ENCODE results near the gene FDXR. TPM values are rescaled to one million over a fixed set of nuclear protein-coding genes. Genes with fewer than 3 reads are reported as not detected.

FDXR gene
- polyA plus RNA-seq, 1 donor from 2014 or later = 14.4 TPM

DNA sequence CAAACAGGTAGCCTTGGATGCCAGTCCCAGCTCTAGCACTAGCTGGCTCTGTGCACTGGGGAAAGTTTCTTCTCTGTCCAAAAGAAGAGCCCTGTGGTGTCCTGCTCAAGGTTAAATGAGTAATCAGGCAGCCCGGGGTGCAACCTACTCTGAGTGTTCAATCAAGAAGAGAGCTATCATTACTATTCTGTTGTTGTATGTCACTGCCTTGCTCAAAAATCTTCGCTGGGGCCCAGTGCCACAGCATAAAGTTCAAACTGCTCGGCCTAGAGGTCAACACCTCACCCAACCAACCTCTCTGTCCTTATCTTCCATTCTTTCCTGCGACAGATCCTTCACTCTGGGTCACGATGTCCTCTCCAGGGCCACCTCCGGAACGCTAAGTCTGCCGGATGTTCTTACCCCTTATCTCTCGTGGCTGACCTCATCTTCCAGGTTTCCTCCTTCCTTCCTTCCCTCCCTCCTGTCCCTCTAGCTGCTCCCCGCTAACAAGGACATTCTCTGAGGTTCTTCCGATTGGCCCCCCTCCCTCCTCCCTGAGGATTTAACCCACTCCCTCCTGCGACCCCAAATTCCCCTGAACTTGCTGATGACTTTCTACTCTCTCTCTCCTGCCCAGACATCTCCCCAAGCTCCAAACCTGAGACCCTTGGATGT, 4.4 kb downstream of the FDXR start:
- no peak overlapping the region for H3K27ac ChIP-seq (ENCODE audit: low read length)
- TF ChIP-seq RAD21 (conservative IDR thresholded peaks at IDR 0.05) (no peak), EZH2 (IDR thresholded peaks at IDR 0.05; ENCODE audit: borderline replicate concordance, insufficient read depth, low read length, poor library complexity, severe bottlenecking) (no peak), POLR2AphosphoS5 (IDR thresholded peaks at IDR 0.05) (no peak), EP300 (conservative IDR thresholded peaks at IDR 0.05; ENCODE audit: poor library complexity, severe bottlenecking) (no peak), TAF1 (IDR thresholded peaks at IDR 0.05; ENCODE audit: low read depth) (no peak)
- TF ChIP-seq, protein P1, sequence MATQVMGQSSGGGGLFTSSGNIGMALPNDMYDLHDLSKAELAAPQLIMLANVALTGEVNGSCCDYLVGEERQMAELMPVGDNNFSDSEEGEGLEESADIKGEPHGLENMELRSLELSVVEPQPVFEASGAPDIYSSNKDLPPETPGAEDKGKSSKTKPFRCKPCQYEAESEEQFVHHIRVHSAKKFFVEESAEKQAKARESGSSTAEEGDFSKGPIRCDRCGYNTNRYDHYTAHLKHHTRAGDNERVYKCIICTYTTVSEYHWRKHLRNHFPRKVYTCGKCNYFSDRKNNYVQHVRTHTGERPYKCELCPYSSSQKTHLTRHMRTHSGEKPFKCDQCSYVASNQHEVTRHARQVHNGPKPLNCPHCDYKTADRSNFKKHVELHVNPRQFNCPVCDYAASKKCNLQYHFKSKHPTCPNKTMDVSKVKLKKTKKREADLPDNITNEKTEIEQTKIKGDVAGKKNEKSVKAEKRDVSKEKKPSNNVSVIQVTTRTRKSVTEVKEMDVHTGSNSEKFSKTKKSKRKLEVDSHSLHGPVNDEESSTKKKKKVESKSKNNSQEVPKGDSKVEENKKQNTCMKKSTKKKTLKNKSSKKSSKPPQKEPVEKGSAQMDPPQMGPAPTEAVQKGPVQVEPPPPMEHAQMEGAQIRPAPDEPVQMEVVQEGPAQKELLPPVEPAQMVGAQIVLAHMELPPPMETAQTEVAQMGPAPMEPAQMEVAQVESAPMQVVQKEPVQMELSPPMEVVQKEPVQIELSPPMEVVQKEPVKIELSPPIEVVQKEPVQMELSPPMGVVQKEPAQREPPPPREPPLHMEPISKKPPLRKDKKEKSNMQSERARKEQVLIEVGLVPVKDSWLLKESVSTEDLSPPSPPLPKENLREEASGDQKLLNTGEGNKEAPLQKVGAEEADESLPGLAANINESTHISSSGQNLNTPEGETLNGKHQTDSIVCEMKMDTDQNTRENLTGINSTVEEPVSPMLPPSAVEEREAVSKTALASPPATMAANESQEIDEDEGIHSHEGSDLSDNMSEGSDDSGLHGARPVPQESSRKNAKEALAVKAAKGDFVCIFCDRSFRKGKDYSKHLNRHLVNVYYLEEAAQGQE (IDR thresholded peaks at IDR 0.05; ENCODE audit: borderline replicate concordance) = no peak
- TF ChIP-seq, protein P2, sequence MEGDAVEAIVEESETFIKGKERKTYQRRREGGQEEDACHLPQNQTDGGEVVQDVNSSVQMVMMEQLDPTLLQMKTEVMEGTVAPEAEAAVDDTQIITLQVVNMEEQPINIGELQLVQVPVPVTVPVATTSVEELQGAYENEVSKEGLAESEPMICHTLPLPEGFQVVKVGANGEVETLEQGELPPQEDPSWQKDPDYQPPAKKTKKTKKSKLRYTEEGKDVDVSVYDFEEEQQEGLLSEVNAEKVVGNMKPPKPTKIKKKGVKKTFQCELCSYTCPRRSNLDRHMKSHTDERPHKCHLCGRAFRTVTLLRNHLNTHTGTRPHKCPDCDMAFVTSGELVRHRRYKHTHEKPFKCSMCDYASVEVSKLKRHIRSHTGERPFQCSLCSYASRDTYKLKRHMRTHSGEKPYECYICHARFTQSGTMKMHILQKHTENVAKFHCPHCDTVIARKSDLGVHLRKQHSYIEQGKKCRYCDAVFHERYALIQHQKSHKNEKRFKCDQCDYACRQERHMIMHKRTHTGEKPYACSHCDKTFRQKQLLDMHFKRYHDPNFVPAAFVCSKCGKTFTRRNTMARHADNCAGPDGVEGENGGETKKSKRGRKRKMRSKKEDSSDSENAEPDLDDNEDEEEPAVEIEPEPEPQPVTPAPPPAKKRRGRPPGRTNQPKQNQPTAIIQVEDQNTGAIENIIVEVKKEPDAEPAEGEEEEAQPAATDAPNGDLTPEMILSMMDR (IDR thresholded peaks at IDR 0.05; ENCODE audit: poor library complexity, severe bottlenecking) = no peak
- no peaks in the 10 kb centered on the region for H3K27me3 ChIP-seq (ENCODE audit: insufficient read depth, low read depth, low read length)
- no peak overlapping the region for H3K4me2 ChIP-seq (ENCODE audit: low read length)
- H3K9me2 ChIP-seq (ENCODE audit: insufficient read depth, low read length) = no peaks in the 10 kb centered on the region
- no peak overlapping the region for H2AFZ ChIP-seq (ENCODE audit: low read depth, low read length)
- H3K9me3 ChIP-seq (ENCODE audit: low read length) = no peaks in the 10 kb centered on the region
- no peaks in the 10 kb centered on the region for H3K79me2 ChIP-seq (replicated peaks; ENCODE audit: insufficient read depth, low read length)
- H4K20me1 ChIP-seq (ENCODE audit: insufficient read depth) = no peaks in the 10 kb centered on the region
- no peak overlapping the region for H3K9ac ChIP-seq (ENCODE audit: low read length)
- no peaks in the 10 kb centered on the region for H3K36me3 ChIP-seq (ENCODE audit: insufficient read depth, low read length)
- H3F3A ChIP-seq (ENCODE audit: insufficient read depth, low read length, poor library complexity, severe bottlenecking) = no peaks in the 10 kb centered on the region
- no peak overlapping the region for H3K4me3 ChIP-seq (ENCODE audit: low read length)

DNA sequence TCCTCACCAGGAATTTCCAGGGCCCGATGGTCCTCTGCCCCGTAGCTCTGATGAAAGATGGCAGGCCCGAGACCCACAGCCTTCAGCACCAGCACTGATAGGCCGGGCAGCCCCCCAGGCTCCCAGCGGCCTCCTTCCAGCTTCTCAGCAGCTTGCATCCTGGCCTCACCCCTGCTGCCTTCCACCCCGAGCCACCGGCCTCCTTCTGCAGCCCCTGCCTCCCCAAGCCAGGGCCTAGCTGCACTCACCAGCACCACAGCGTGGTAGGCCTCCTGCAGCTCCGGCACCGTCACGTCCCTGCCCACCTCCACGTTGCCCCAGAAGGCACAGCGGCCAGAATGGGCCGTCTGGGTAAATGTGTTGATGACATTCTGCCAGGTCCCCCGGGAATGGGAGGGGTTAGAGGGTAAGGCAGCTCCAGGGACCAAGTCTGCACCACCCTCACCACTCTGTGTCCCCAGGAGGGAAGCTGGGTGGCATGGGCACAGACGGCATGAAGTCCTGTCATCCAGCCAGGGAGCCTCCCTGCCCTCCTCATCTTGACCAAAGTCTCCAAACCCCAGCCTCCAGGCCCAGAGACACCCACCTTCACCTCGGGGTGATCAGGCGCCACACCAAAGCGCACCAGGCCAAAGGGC, 6.5 kb downstream of the FDXR start:
- Histone ChIP-seq H3K27me3 (ENCODE audit: insufficient read depth, low read depth, low read length) (peaks cover 13% of the 10 kb centered on the region), H4K20me1 (ENCODE audit: insufficient read depth) (no peaks in the 10 kb centered on the region), H3K79me2 (replicated peaks; ENCODE audit: insufficient read depth, low read length) (no peaks in the 10 kb centered on the region), H3K4me3 (ENCODE audit: low read length) (no peak overlapping the region), H3F3A (ENCODE audit: insufficient read depth, low read length, poor library complexity, severe bottlenecking) (no peaks in the 10 kb centered on the region), H3K9me2 (ENCODE audit: insufficient read depth, low read length) (no peaks in the 10 kb centered on the region), H3K27ac (ENCODE audit: low read length) (no peak overlapping the region), H3K36me3 (ENCODE audit: insufficient read depth, low read length) (no peaks in the 10 kb centered on the region), H3K9ac (ENCODE audit: low read length) (no peak overlapping the region), H3K4me2 (ENCODE audit: low read length) (no peak overlapping the region), H3K9me3 (ENCODE audit: low read length) (no peaks in the 10 kb centered on the region), H2AFZ (ENCODE audit: low read depth, low read length) (no peak overlapping the region)
- TF ChIP-seq POLR2AphosphoS5 (IDR thresholded peaks at IDR 0.05) (no peak), MXI1 (conservative IDR thresholded peaks at IDR 0.05; ENCODE audit: poor library complexity, severe bottlenecking) (no peak), EZH2 (IDR thresholded peaks at IDR 0.05; ENCODE audit: borderline replicate concordance, insufficient read depth, low read length, poor library complexity, severe bottlenecking) (no peak), TAF1 (IDR thresholded peaks at IDR 0.05; ENCODE audit: low read depth) (no peak), RAD21 (conservative IDR thresholded peaks at IDR 0.05) (no peak), EP300 (conservative IDR thresholded peaks at IDR 0.05; ENCODE audit: poor library complexity, severe bottlenecking) (no peak)
- TF ChIP-seq, protein P1 (IDR thresholded peaks at IDR 0.05; ENCODE audit: borderline replicate concordance) = no peak
- TF ChIP-seq, protein P2 (IDR thresholded peaks at IDR 0.05; ENCODE audit: poor library complexity, severe bottlenecking) = no peak

All from neural cell (in vitro differentiated cells).